Measurements from ENCODE around the gene WWP2. TPM values are rescaled to one million over a fixed set of nuclear protein-coding genes. Genes with fewer than 3 reads are reported as not detected.

The WWP2 gene
- polyA plus RNA-seq, 3 donors, result 29.6 to 54.4 (median 46.0) TPM

DNA sequence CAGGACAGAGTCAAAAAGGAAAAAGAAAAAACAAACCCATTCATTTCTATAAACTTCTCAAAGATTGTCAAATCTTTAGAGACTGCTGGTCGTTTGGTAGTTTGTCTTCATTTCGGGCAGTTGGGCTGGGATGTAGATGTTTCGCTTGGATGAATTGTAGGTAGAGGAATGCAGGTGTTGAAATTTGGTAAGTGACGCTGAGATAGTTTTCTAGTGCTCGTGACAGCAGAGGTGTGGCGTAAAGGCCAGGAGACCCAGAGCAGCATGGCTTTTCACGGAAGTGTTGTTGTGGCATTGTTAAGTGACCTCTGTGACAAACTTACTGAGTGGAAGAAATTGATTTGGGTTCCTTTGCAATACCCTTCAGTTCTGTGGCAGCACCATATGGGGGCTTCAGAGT is 110.8 kb downstream of the WWP2 start:
- Histone ChIP-seq H3K36me3 (replicated peaks in 1 of 2; ENCODE audit: control insufficient read depth in 1 of 2, insufficient read depth in 2 of 2, low read length in 2 of 2) (peaks cover 81 to 100% of the 10 kb centered on the region in 2 donors), H3K4me2 (replicated peaks; ENCODE audit: extremely low read depth, low read length, poor library complexity, severe bottlenecking) (no peak overlapping the region), H3K27me3 (ENCODE audit: control insufficient read depth in 2 of 2, insufficient read depth in 2 of 2, low read length in 2 of 2) (no peaks in the 10 kb centered on the region), H3K9me3 (replicated peaks in 1 of 2; ENCODE audit: control insufficient read depth in 1 of 2, insufficient read depth in 1 of 2, low read length in 2 of 2) (peaks cover 5 to 6% of the 10 kb centered on the region in 2 donors), H4K20me1 (ENCODE audit: insufficient read depth, low read length) (peaks cover 61% of the 10 kb centered on the region), H3K4me1 (ENCODE audit: control insufficient read depth in 1 of 2, insufficient read depth in 2 of 2, low read length in 2 of 2) (no peaks in the 10 kb centered on the region), H3K79me2 (ENCODE audit: insufficient read depth, low read length) (no peaks in the 10 kb centered on the region), H3K9ac (ENCODE audit: insufficient read depth, low read length, poor library complexity, severe bottlenecking) (no peak overlapping the region), H3K4me3 (replicated peaks in 1 of 3; ENCODE audit: low read depth in 2 of 3, low read length in 3 of 3) (no peak overlapping the region), H3K27ac (ENCODE audit: low read depth in 1 of 2, low read length in 2 of 2) (no peak overlapping the region), H2AFZ (ENCODE audit: insufficient read depth, low read depth, low read length, poor library complexity, severe bottlenecking) (no peak overlapping the region)
- intact Hi-C loops (cut with micrococcal nuclease), result no loop called here
- no peak overlapping the region for H3K4me3 Mint-ChIP-seq
- TF ChIP-seq, protein P1, sequence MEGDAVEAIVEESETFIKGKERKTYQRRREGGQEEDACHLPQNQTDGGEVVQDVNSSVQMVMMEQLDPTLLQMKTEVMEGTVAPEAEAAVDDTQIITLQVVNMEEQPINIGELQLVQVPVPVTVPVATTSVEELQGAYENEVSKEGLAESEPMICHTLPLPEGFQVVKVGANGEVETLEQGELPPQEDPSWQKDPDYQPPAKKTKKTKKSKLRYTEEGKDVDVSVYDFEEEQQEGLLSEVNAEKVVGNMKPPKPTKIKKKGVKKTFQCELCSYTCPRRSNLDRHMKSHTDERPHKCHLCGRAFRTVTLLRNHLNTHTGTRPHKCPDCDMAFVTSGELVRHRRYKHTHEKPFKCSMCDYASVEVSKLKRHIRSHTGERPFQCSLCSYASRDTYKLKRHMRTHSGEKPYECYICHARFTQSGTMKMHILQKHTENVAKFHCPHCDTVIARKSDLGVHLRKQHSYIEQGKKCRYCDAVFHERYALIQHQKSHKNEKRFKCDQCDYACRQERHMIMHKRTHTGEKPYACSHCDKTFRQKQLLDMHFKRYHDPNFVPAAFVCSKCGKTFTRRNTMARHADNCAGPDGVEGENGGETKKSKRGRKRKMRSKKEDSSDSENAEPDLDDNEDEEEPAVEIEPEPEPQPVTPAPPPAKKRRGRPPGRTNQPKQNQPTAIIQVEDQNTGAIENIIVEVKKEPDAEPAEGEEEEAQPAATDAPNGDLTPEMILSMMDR (IDR thresholded peaks at IDR 0.05), result no peak
- H3K27me3 Mint-ChIP-seq (ENCODE audit: low read depth in 3 of 3), result no peaks in the 10 kb centered on the region
- peaks cover 79 to 94% of the 10 kb centered on the region in 2 donors for H3K36me3 Mint-ChIP-seq
- no peak overlapping the region for H3K27ac Mint-ChIP-seq
- H3K4me1 Mint-ChIP-seq, result no peaks in the 10 kb centered on the region
- 100% methylated on average over 7 of the region's 7 CpGs for WGBS (ENCODE audit: insufficient coverage)
- no peak for DNase-seq
- peaks cover 0 to 13% (median 5%) of the 10 kb centered on the region in 7 donors for H3K9me3 Mint-ChIP-seq

DNA sequence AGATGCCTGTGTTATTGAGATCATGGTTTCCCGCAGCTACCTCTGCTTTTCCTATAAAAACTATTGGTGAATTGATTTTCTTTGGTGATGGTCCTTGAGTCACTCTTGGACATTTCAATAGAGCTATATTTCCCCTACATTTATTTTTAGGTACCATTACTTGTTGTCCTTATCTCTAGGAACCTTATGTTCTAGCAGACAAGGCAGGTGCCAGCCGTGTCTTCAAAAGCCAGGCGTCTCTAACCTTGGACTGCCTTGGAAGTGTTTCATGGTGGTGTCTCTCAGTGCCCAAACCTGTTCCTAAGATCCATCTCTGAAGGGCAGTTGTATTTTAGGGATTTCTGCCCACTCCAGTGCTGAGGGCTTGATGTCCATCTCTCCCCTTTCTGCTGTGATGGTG is 111.7 kb downstream of the WWP2 start:
- H3K4me1 Mint-ChIP-seq, result no peaks in the 10 kb centered on the region
- no peaks in the 10 kb centered on the region for H3K27me3 Mint-ChIP-seq (ENCODE audit: low read depth in 3 of 3)
- Histone ChIP-seq H2AFZ (ENCODE audit: insufficient read depth, low read depth, low read length, poor library complexity, severe bottlenecking) (no peak overlapping the region), H3K9me3 (replicated peaks in 1 of 2; ENCODE audit: control insufficient read depth in 1 of 2, insufficient read depth in 1 of 2, low read length in 2 of 2) (peaks cover 5 to 6% of the 10 kb centered on the region in 2 donors), H3K4me2 (replicated peaks; ENCODE audit: extremely low read depth, low read length, poor library complexity, severe bottlenecking) (no peak overlapping the region), H3K4me3 (replicated peaks in 1 of 3; ENCODE audit: low read depth in 2 of 3, low read length in 3 of 3) (no peak overlapping the region), H4K20me1 (ENCODE audit: insufficient read depth, low read length) (peaks cover 61% of the 10 kb centered on the region), H3K4me1 (ENCODE audit: control insufficient read depth in 1 of 2, insufficient read depth in 2 of 2, low read length in 2 of 2) (no peaks in the 10 kb centered on the region), H3K79me2 (ENCODE audit: insufficient read depth, low read length) (no peaks in the 10 kb centered on the region), H3K27ac (ENCODE audit: low read depth in 1 of 2, low read length in 2 of 2) (no peak overlapping the region), H3K27me3 (ENCODE audit: control insufficient read depth in 2 of 2, insufficient read depth in 2 of 2, low read length in 2 of 2) (no peaks in the 10 kb centered on the region), H3K9ac (ENCODE audit: insufficient read depth, low read length, poor library complexity, severe bottlenecking) (no peak overlapping the region), H3K36me3 (replicated peaks in 1 of 2; ENCODE audit: control insufficient read depth in 1 of 2, insufficient read depth in 2 of 2, low read length in 2 of 2) (peaks cover 75 to 100% of the 10 kb centered on the region in 2 donors)
- intact Hi-C loops (cut with micrococcal nuclease), result no loop called here
- no peak overlapping the region for H3K27ac Mint-ChIP-seq
- TF ChIP-seq, protein P1 (IDR thresholded peaks at IDR 0.05), result no peak
- no peak for DNase-seq
- peaks cover 86 to 94% of the 10 kb centered on the region in 2 donors for H3K36me3 Mint-ChIP-seq
- WGBS (ENCODE audit: insufficient coverage), result no CpG with 5 or more reads among the region's 3 CpGs
- no peak overlapping the region for H3K4me3 Mint-ChIP-seq
- peaks cover 0 to 14% (median 7%) of the 10 kb centered on the region in 7 donors for H3K9me3 Mint-ChIP-seq
